HG03354 (cell line): ENCODE results near the gene SYT8.
"Not testable (repeated sequence)": the region's sequence is repeated elsewhere in the genome, so short reads cannot be mapped to it uniquely, and the experiment has no call there.

Experiments used
- ATAC-seq: cut with Tn5 transposase; IDR thresholded peaks from one replicate; pipeline ENCODE4 v1.9.1; 2021; ENCODE audit warnings: mild to moderate bottlenecking; ENCODE audit not compliant: unreplicated experiment, poor library complexity, severe bottlenecking

Gene SYT8

GRCh38 chr11:1879941-1880720, 45.3 kb downstream of the SYT8 start:
- no peak for ATAC-seq

GRCh38 chr11:1880746-1881441, 46.1 kb downstream of the SYT8 start:
- ATAC-seq = no peak

- ATAC-seq = no peak
Measured at GRCh38 chr11:1881442-1882264, 46.9 kb downstream of the SYT8 start.

- ATAC-seq = no peak
Measured at GRCh38 chr11:1882265-1883238, 47.8 kb downstream of the SYT8 start.

GRCh38 chr11:1883346-1884302, 48.8 kb downstream of the SYT8 start:
- ATAC-seq = no peak

GRCh38 chr11:1884303-1884700, 49.5 kb downstream of the SYT8 start:
- ATAC-seq = no peak

- ATAC-seq = not testable (repeated sequence)
Measured at GRCh38 chr11:1886551-1886950, 51.8 kb downstream of the SYT8 start.
